ENCODE measurements around the gene WDR5.

Gene WDR5

DNA sequence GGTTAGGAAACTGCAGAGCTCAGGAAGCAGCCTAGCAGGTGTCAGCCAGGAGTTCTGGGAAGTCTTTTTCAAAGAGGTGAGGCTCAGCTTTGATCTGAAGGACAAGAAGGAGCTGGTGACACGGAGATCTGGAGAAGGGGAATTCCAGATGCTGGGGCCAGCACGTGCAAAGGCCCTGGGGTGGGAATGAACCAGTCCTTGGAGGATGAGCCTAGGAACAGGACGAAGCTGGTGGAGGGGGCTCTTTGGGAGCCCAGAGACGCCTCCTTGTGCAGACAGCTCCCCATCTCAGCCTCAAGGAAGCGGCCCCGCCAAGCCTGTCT lies 43.7 kb downstream of the WDR5 start:
- TF ChIP-seq SIN3A (IDR thresholded peaks at IDR 0.05; ENCODE audit: borderline replicate concordance, insufficient read depth, low read length), result no peak
- TF ChIP-seq POLR2AphosphoS5 (IDR thresholded peaks at IDR 0.05; ENCODE audit: low read depth, low read length), result no peak
- no peak for TF ChIP-seq FOXP2 (optimal IDR thresholded peaks at IDR 0.05; ENCODE audit: borderline replicate concordance, extremely low read depth, extremely low read length, insufficient read depth)
- TF ChIP-seq TAF1 (IDR thresholded peaks at IDR 0.05; ENCODE audit: borderline replicate concordance, insufficient read depth, low read length), result no peak

DNA sequence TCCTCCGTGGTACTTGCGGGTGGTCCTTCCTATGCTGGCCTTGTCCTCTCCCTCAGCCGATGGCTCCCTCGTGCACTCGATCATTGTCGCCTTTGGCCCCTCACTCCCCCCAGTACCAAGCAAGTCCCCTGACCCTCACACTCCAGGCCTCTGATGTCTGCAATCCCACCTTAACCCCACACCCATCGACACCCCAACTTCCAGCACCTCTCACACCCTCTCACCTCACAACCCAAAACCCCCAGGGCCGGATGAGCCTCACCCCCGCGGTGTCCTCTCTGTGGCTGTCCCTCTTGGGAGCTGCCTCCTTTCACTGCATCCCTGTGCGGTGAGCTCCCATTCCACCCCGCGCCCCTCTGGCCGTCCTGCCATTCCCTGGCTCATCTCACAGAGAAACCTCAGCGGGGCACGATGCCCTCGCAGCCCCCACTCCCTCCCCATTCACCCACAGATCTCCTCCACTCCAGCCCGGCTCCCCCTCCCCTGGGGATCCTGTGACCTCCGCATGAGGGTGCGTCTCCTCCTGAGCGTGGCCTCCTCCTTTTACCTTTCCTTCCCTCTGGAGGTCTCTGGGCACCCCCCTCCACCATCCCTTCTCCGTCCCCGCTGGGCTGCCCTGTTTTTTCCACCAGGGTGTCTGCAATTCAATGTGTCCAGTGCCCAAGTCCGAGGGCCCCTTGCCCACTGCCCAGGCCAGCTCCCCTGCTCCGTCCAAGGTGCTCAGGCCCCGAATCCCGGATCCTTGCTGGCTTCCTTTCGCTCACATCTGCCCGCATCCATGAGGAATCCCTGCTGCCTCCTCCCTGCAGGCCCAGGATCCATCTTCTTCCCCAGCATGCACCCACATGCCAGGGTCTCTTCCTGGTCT lies 44.3 kb downstream of the WDR5 start:
- TF ChIP-seq, protein P1, sequence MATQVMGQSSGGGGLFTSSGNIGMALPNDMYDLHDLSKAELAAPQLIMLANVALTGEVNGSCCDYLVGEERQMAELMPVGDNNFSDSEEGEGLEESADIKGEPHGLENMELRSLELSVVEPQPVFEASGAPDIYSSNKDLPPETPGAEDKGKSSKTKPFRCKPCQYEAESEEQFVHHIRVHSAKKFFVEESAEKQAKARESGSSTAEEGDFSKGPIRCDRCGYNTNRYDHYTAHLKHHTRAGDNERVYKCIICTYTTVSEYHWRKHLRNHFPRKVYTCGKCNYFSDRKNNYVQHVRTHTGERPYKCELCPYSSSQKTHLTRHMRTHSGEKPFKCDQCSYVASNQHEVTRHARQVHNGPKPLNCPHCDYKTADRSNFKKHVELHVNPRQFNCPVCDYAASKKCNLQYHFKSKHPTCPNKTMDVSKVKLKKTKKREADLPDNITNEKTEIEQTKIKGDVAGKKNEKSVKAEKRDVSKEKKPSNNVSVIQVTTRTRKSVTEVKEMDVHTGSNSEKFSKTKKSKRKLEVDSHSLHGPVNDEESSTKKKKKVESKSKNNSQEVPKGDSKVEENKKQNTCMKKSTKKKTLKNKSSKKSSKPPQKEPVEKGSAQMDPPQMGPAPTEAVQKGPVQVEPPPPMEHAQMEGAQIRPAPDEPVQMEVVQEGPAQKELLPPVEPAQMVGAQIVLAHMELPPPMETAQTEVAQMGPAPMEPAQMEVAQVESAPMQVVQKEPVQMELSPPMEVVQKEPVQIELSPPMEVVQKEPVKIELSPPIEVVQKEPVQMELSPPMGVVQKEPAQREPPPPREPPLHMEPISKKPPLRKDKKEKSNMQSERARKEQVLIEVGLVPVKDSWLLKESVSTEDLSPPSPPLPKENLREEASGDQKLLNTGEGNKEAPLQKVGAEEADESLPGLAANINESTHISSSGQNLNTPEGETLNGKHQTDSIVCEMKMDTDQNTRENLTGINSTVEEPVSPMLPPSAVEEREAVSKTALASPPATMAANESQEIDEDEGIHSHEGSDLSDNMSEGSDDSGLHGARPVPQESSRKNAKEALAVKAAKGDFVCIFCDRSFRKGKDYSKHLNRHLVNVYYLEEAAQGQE (IDR thresholded peaks at IDR 0.05; ENCODE audit: insufficient read depth in 1 of 2, low read depth in 2 of 2, low read length in 2 of 2), result no peak
- TF ChIP-seq FOXP2 (optimal IDR thresholded peaks at IDR 0.05; ENCODE audit: borderline replicate concordance, extremely low read depth, extremely low read length, insufficient read depth) (no peak), TAF1 (IDR thresholded peaks at IDR 0.05; ENCODE audit: borderline replicate concordance, insufficient read depth, low read length) (no peak)

DNA sequence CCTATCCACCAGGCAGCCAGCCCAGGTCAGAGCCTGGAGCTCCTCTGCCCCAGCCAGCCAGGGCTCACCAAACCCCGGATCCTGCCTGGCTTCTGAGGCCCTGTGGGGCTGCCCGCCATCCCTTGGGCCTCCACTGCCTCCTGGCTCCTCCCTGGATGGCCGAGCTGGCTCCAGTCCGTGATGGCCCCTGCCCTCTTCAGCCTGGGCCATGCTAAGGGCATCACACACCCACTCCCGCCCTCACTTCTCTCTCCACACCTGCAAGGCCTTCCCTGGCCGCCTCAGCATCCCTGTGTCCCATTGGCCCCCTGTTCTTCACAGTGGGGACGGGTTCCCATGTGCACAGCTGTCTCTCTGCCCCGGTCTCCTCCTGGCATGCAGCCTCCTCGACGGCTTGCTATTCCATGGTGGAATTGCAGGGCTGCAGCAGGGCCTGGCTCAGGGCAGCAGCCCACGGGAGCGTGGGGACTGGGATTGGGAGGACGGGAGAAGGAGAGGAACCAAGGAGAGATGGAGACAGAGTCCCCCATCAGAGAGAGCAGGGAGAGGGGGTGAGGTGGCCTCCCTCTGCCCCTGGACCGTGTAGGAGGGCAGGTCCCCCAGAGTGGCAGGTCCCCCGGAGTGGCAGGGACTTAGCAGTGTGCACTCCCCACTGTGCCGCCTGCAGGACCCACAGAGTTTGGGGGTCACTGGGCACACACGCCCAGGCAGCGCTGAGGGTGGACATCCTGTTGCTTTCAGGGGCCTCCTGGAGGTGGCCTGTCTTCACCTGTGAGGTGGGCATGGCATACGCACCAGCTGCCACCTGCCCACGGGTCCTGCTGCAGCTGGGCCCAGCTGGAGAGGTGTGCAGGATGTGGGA lies 45.1 kb downstream of the WDR5 start:
- no peak for TF ChIP-seq SIN3A (IDR thresholded peaks at IDR 0.05; ENCODE audit: borderline replicate concordance, insufficient read depth, low read length)
- TF ChIP-seq TAF1 (IDR thresholded peaks at IDR 0.05; ENCODE audit: borderline replicate concordance, insufficient read depth, low read length), result no peak
- TF ChIP-seq, protein P1 (IDR thresholded peaks at IDR 0.05; ENCODE audit: insufficient read depth in 1 of 2, low read depth in 2 of 2, low read length in 2 of 2), result no peak
- TF ChIP-seq POLR2AphosphoS5 (IDR thresholded peaks at IDR 0.05; ENCODE audit: low read depth, low read length), result no peak
- no peak for TF ChIP-seq FOXP2 (optimal IDR thresholded peaks at IDR 0.05; ENCODE audit: borderline replicate concordance, extremely low read depth, extremely low read length, insufficient read depth)

DNA sequence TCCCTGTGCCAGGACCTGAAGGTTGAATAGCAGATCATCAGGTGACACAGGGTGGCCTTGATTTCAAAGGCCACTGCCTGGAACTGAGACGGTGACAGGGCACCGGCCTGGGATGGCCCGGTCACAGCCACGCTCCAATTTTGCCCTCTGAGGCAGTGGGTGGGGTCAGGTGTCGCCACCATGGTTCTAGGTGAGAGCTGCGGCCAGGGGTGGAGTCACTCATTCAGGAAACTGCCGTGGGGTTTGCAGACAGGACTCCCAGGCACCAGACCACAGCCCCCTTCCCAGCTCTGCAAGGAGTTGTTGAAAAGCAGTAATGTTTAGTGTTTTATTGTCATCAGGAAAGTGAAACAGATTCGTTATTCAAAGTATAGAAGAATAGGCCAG lies 45.8 kb downstream of the WDR5 start:
- TF ChIP-seq, protein P1 (IDR thresholded peaks at IDR 0.05; ENCODE audit: insufficient read depth in 1 of 2, low read depth in 2 of 2, low read length in 2 of 2), result no peak
- TF ChIP-seq POLR2AphosphoS5 (IDR thresholded peaks at IDR 0.05; ENCODE audit: low read depth, low read length) (no peak), SIN3A (IDR thresholded peaks at IDR 0.05; ENCODE audit: borderline replicate concordance, insufficient read depth, low read length) (no peak), TAF1 (IDR thresholded peaks at IDR 0.05; ENCODE audit: borderline replicate concordance, insufficient read depth, low read length) (no peak), FOXP2 (optimal IDR thresholded peaks at IDR 0.05; ENCODE audit: borderline replicate concordance, extremely low read depth, extremely low read length, insufficient read depth) (no peak)

DNA sequence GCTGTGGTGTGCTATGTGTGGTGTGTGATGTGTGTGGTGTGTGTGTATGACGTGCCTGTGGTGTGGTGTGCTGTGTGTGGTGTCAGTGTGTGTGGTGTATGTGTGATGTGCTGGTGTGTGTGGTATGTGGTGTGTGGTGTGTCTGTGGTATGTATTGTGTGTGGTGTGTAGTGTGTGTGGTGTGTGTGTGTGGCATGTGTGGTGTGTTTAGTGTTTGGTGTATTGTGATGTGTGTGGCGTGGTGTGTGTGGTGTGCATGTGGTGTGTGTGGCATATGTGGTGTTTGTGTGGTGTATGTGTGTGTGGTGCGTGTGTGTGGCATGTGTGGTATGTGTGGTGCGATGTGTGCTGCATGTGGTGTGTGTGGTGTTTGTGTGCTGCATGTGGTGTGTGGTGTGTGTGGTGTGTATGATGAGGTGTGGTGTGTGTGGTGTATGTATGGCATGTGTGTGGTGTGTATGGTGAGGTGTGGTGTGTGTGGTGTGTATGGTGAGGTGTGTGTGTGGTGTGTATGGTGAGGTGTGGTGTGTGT lies 46.7 kb downstream of the WDR5 start:
- no peak for TF ChIP-seq TAF1 (IDR thresholded peaks at IDR 0.05; ENCODE audit: borderline replicate concordance, insufficient read depth, low read length)
- no peak for TF ChIP-seq SIN3A (IDR thresholded peaks at IDR 0.05; ENCODE audit: borderline replicate concordance, insufficient read depth, low read length)
- TF ChIP-seq, protein P1 (IDR thresholded peaks at IDR 0.05; ENCODE audit: insufficient read depth in 1 of 2, low read depth in 2 of 2, low read length in 2 of 2), result no peak
- TF ChIP-seq POLR2AphosphoS5 (IDR thresholded peaks at IDR 0.05; ENCODE audit: low read depth, low read length), result no peak
- TF ChIP-seq FOXP2 (optimal IDR thresholded peaks at IDR 0.05; ENCODE audit: borderline replicate concordance, extremely low read depth, extremely low read length, insufficient read depth), result no peak

Measured in PFSK-1 (cell line).